H54 (cell line): Measurements from ENCODE around the gene OR2A25.

ENCODE experiments used
- DNase-seq: peaks from one replicate; pipeline ENCODE4 v3.0.0; 2011; ENCODE audit warnings: low spot score, mixed read lengths; ENCODE audit not compliant: insufficient read length
- FAIRE-seq: peaks from 3 replicates; lab custom pipeline; 2011; peaks lifted over from hg19 to GRCh38; lab: Jason Lieb, UNC
- POLR2A ChIP-seq: IDR thresholded peaks from 2 replicates; pipeline ENCODE4 v1.6.1; 2011; ENCODE audit warnings: low read depth, mild to moderate bottlenecking, low read length

Gene OR2A25

GRCh38 chr7:144105211-144105610 is 35.6 kb downstream of the OR2A25 start:
- DNase-seq (no peak), FAIRE-seq (no peak)
- no peak for TF ChIP-seq POLR2A

- no peak for DNase-seq
- TF ChIP-seq POLR2A = no peak
- no peak for FAIRE-seq
Observed at GRCh38 chr7:144109283-144109682, 39.7 kb downstream of the OR2A25 start, which contains the start of gene OR2A2. Gene OR2A2 (plus strand): TSS chr7:144109583. CDS start chr7:144109583, 0 bp downstream.

- TF ChIP-seq POLR2A = no peak
- no peak for DNase-seq
- no peak for FAIRE-seq
Observed at GRCh38 chr7:144110272-144110671, 40.7 kb downstream of the OR2A25 start.

- TF ChIP-seq POLR2A = no peak
- no peak for DNase-seq
- no peak for FAIRE-seq
Observed at GRCh38 chr7:144113651-144114050, 44.0 kb downstream of the OR2A25 start.

GRCh38 chr7:144118341-144118740 is 48.7 kb downstream of the OR2A25 start:
- no peak for DNase-seq
- no peak for FAIRE-seq
- TF ChIP-seq POLR2A = no peak

- DNase-seq (no peak), FAIRE-seq (no peak)
- no peak for TF ChIP-seq POLR2A
Observed at GRCh38 chr7:144122876-144123275, 53.3 kb downstream of the OR2A25 start, which contains the start of gene OR2A14. Gene OR2A14 (plus strand): TSS chr7:144123176. CDS start chr7:144129113, 5,937 bp downstream.
